NT2/D1 (cell line): ENCODE measurements around the gene KCNT1.

Experiments used
- DNase-seq: peaks from one replicate; pipeline ENCODE4 v3.0.0-alpha.2; 2011; ENCODE audit warnings: low read depth, low spot score
- H3K27me3 ChIP-seq: 2 replicates; pipeline ENCODE4 v1.6.0; 2011; ENCODE audit warnings: mild to moderate bottlenecking; ENCODE audit not compliant: insufficient read length, insufficient read depth
- H3K36me3 ChIP-seq: 2 replicates; pipeline ENCODE4 v1.6.1; 2011; ENCODE audit warnings: mild to moderate bottlenecking, low read length, mixed read lengths; ENCODE audit not compliant: insufficient read depth, insufficient read length
- H3K4me1 ChIP-seq: 2 replicates; pipeline ENCODE4 v1.5.1; 2011; ENCODE audit not compliant: insufficient read depth, insufficient read length
- H3K4me3 ChIP-seq: 2 replicates; pipeline ENCODE4 v1.5.1; 2011; ENCODE audit warnings: low read depth; ENCODE audit not compliant: insufficient read length
- H3K9ac ChIP-seq: 2 replicates; pipeline ENCODE4 v1.6.0; 2011; ENCODE audit warnings: low read depth; ENCODE audit not compliant: insufficient read length
- H3K9me3 ChIP-seq: 2 replicates; pipeline ENCODE4 v1.5.1; 2011; ENCODE audit warnings: mild to moderate bottlenecking, low read length; ENCODE audit not compliant: insufficient read depth
- SUZ12 ChIP-seq: IDR thresholded peaks from 2 replicates; pipeline ENCODE4 v1.6.1; 2011; ENCODE audit not compliant: insufficient read length, insufficient read depth; ENCODE audit errors: extremely low read depth
- YY1 ChIP-seq: IDR thresholded peaks from 2 replicates; pipeline ENCODE4 v1.6.1; 2011; ENCODE audit not compliant: insufficient read length, insufficient read depth
- ZNF274 ChIP-seq: IDR thresholded peaks from 2 replicates; pipeline ENCODE4 v1.6.1; 2011; ENCODE audit warnings: mild to moderate bottlenecking, low read depth, low read length

Gene KCNT1

GRCh38 chr9:135770771-135771170 lies 68.8 kb downstream of the KCNT1 start:
- DNase-seq = no peak
- Histone ChIP-seq H3K27me3 (no peaks in the 10 kb centered on the region), H3K9me3 (peaks cover 9% of the 10 kb centered on the region; the same call in 1 of the 2 replicates), H3K36me3 (no peaks in the 10 kb centered on the region), H3K4me3 (no peak overlapping the region), H3K9ac (no peak overlapping the region), H3K4me1 (peaks cover 6% of the 10 kb centered on the region)
- no peak for TF ChIP-seq ZNF274
- TF ChIP-seq SUZ12 = no peak
- TF ChIP-seq YY1 = no peak

- TF ChIP-seq SUZ12 = no peak
- no peak for TF ChIP-seq YY1
- TF ChIP-seq ZNF274 = no peak
- H3K4me1 ChIP-seq = peaks cover 6% of the 10 kb centered on the region
- H3K9ac ChIP-seq = no peak overlapping the region
- H3K4me3 ChIP-seq = no peak overlapping the region
- no peaks in the 10 kb centered on the region for H3K36me3 ChIP-seq
- peaks cover 2% of the 10 kb centered on the region; the same call in 1 of the 2 replicates for H3K9me3 ChIP-seq
- DNase-seq = no peak
- no peaks in the 10 kb centered on the region for H3K27me3 ChIP-seq
These were observed 69.5 kb downstream of the KCNT1 start for GRCh38 chr9:135771401-135772051.

GRCh38 chr9:135772056-135772646 lies 70.2 kb downstream of the KCNT1 start:
- H3K9ac ChIP-seq = no peak overlapping the region
- no peak for TF ChIP-seq YY1
- no peak for TF ChIP-seq SUZ12
- no peak for TF ChIP-seq ZNF274
- no peak overlapping the region for H3K4me3 ChIP-seq
- no peaks in the 10 kb centered on the region for H3K9me3 ChIP-seq
- peaks cover 6% of the 10 kb centered on the region for H3K4me1 ChIP-seq
- H3K36me3 ChIP-seq = no peaks in the 10 kb centered on the region
- H3K27me3 ChIP-seq = no peaks in the 10 kb centered on the region
- DNase-seq = no peak

GRCh38 chr9:135772702-135773493 lies 70.9 kb downstream of the KCNT1 start:
- TF ChIP-seq SUZ12 = no peak
- no peak for TF ChIP-seq ZNF274
- TF ChIP-seq YY1 = no peak
- no peak overlapping the region for H3K4me3 ChIP-seq
- H3K9me3 ChIP-seq = no peaks in the 10 kb centered on the region
- H3K27me3 ChIP-seq = no peaks in the 10 kb centered on the region
- no peak for DNase-seq
- no peaks in the 10 kb centered on the region for H3K36me3 ChIP-seq
- H3K9ac ChIP-seq = no peak overlapping the region
- peaks cover 6% of the 10 kb centered on the region for H3K4me1 ChIP-seq

- no peak for DNase-seq
- TF ChIP-seq ZNF274 (no peak), YY1 (no peak)
- Histone ChIP-seq H3K4me3 (no peak overlapping the region), H3K9me3 (no peaks in the 10 kb centered on the region), H3K4me1 (peaks cover 6% of the 10 kb centered on the region), H3K9ac (no peak overlapping the region), H3K27me3 (no peaks in the 10 kb centered on the region), H3K36me3 (no peaks in the 10 kb centered on the region)
These were observed 71.7 kb downstream of the KCNT1 start for GRCh38 chr9:135773530-135774238.

- no peak overlapping the region for H3K9ac ChIP-seq
- no peaks in the 10 kb centered on the region for H3K27me3 ChIP-seq
- H3K4me1 ChIP-seq = peaks cover 6% of the 10 kb centered on the region
- no peaks in the 10 kb centered on the region for H3K9me3 ChIP-seq
- DNase-seq = no peak
- H3K36me3 ChIP-seq = no peaks in the 10 kb centered on the region
- no peak overlapping the region for H3K4me3 ChIP-seq
- TF ChIP-seq ZNF274 = no peak
- no peak for TF ChIP-seq SUZ12
- no peak for TF ChIP-seq YY1
These were observed 72.3 kb downstream of the KCNT1 start for GRCh38 chr9:135774239-135774747.
